ENCODE data around the gene DPPA5. TPM values are rescaled to one million over a fixed set of nuclear protein-coding genes. Genes with fewer than 3 reads are reported as not detected.

Gene DPPA5
- total RNA-seq, 1 donor from 2014 or later, result not detected

- no peak for DNase-seq
- ATAC-seq (ENCODE audit: poor library complexity), result no peak
- intact Hi-C loops (cut with DNase I), result no loop called here
These were observed 14.6 kb upstream of the DPPA5 start for GRCh38 chr6:73368675-73369074.

- ATAC-seq (ENCODE audit: poor library complexity), result no peak
- no peak for DNase-seq
- intact Hi-C loops (cut with DNase I), result no loop called here
These were observed 13.8 kb upstream of the DPPA5 start for GRCh38 chr6:73367761-73368355.

GRCh38 chr6:73364549-73364948, 10.5 kb upstream of the DPPA5 start:
- ATAC-seq (ENCODE audit: poor library complexity) (no peak), DNase-seq (no peak)
- intact Hi-C loops (cut with DNase I), result no loop called here

- ATAC-seq (ENCODE audit: poor library complexity), result no peak
- intact Hi-C loops (cut with DNase I), result no loop called here
- no peak for DNase-seq
These were observed 10.0 kb upstream of the DPPA5 start for GRCh38 chr6:73364121-73364520.

- DNase-seq (no peak), ATAC-seq (ENCODE audit: poor library complexity) (no peak)
- intact Hi-C loops (cut with DNase I), result no loop called here
These were observed 9.4 kb upstream of the DPPA5 start for GRCh38 chr6:73363537-73363875.

GRCh38 chr6:73362869-73363536, 8.9 kb upstream of the DPPA5 start:
- no peak for DNase-seq
- intact Hi-C loops (cut with DNase I), result no loop called here

GRCh38 chr6:73362358-73362757, 8.3 kb upstream of the DPPA5 start, which contains the start of gene KHDC3L:
Gene KHDC3L, plus strand, starts transcription at chr6:73362658. Its CDS starts 72 bp downstream, at chr6:73362730.
- ATAC-seq (ENCODE audit: poor library complexity) (no peak), DNase-seq (no peak)
- intact Hi-C loops (cut with DNase I), result no loop called here

More at GRCh38 chr6:73362869-73363536, 8.9 kb upstream of the DPPA5 start:
- no peak for ATAC-seq (ENCODE audit: poor library complexity)

- intact Hi-C loops (cut with DNase I), result no loop called here
- no peak for DNase-seq
- ATAC-seq (ENCODE audit: poor library complexity), result no peak
These were observed 4.8 kb downstream of the DPPA5 start for GRCh38 chr6:73349311-73349710.

- DNase-seq (no peak), ATAC-seq (ENCODE audit: poor library complexity) (no peak)
- intact Hi-C loops (cut with DNase I), result no loop called here
These were observed 5.4 kb downstream of the DPPA5 start for GRCh38 chr6:73348550-73349204.

- intact Hi-C loops (cut with DNase I), result no loop called here
- ATAC-seq (ENCODE audit: poor library complexity) (no peak), DNase-seq (no peak)
These were observed 10.9 kb downstream of the DPPA5 start for GRCh38 chr6:73343164-73343563.

GRCh38 chr6:73342174-73342573, 11.9 kb downstream of the DPPA5 start:
- DNase-seq (no peak), ATAC-seq (ENCODE audit: poor library complexity) (no peak)
- intact Hi-C loops (cut with DNase I), result no loop called here

GRCh38 chr6:73341335-73341734, 12.7 kb downstream of the DPPA5 start:
- DNase-seq (no peak), ATAC-seq (ENCODE audit: poor library complexity) (no peak)
- intact Hi-C loops (cut with DNase I), result no loop called here

- intact Hi-C loops (cut with DNase I), result no loop called here
- no peak for DNase-seq
- no peak for ATAC-seq (ENCODE audit: poor library complexity)
These were observed 14.0 kb downstream of the DPPA5 start for GRCh38 chr6:73340048-73340447.

GRCh38 chr6:73339340-73339739, 14.7 kb downstream of the DPPA5 start:
- intact Hi-C loops (cut with DNase I), result no loop called here
- no peak for ATAC-seq (ENCODE audit: poor library complexity)
- DNase-seq, result no peak

- DNase-seq (no peak), ATAC-seq (ENCODE audit: poor library complexity) (no peak)
- intact Hi-C loops (cut with DNase I), result loop anchor here (10.0 kb wide), 1 partner anchor 914 kb away; no protein-coding TSS in a partner anchor
These were observed 24.9 kb downstream of the DPPA5 start for GRCh38 chr6:73329201-73329600.

GRCh38 chr6:73328790-73329189, 25.3 kb downstream of the DPPA5 start:
- DNase-seq (no peak), ATAC-seq (ENCODE audit: poor library complexity) (no peak)
- intact Hi-C loops (cut with DNase I), result loop anchor here (10.0 kb wide), 1 partner anchor 914 kb away; no protein-coding TSS in a partner anchor

- ATAC-seq (ENCODE audit: poor library complexity) (no peak), DNase-seq (no peak)
- intact Hi-C loops (cut with DNase I), result loop anchor here (10.0 kb wide), 1 partner anchor 911 kb away; no protein-coding TSS in a partner anchor
These were observed 28.4 kb downstream of the DPPA5 start for GRCh38 chr6:73325656-73326055.

GRCh38 chr6:73323323-73323722, 30.8 kb downstream of the DPPA5 start:
- intact Hi-C loops (cut with DNase I), result loop anchor here (10.0 kb wide), 1 partner anchor 909 kb away; no protein-coding TSS in a partner anchor
- ATAC-seq (ENCODE audit: poor library complexity), result no peak
- DNase-seq, result no peak

GRCh38 chr6:73314577-73315492, 39.2 kb downstream of the DPPA5 start:
- ATAC-seq (ENCODE audit: poor library complexity), result no peak
- DNase-seq, result no peak
- intact Hi-C loops (cut with DNase I), result no loop called here

Measured in Right ventricle myocardium superior (tissue), 1 donor.